Spleen (tissue), 7 donors: ENCODE results near the gene ZNF609.

Experiments used
- POLR2A ChIP-seq, 3 donors: fragments of 450-650 bp; IDR thresholded peaks; one replicate each; pipeline ENCODE4 v1.5.1; 2017; ENCODE audit warnings: antibody characterized with exemption in 3 of 3, mild to moderate bottlenecking in 1 of 3
- TF ChIP-seq, protein P1 (sequence below), 11 experiments: fragments of 200-600 bp in 7 of 11; fragments of 450-650 bp in 4 of 11; sonication (generic) in 4 of 11; IDR thresholded peaks in 8 of 11; conservative IDR thresholded peaks in 3 of 11; 1 replicate in 7 of 11; 2 replicates in 4 of 11; pipeline versions ENCODE4 v1.4.0 to v1.8.0; 2016 to 2021; ENCODE audit warnings: antibody characterized with exemption in 11 of 11, inconsistent platforms in 4 of 11, mild to moderate bottlenecking in 1 of 11
- donor health status: DM: no; HTN: no; CAD: no; lungs with moderate emphysema.
- donor health status: DM: no; HTN: no; CAD: no.
- donor health status: DM: no; HTN: no; CAD: no.

DNA sequence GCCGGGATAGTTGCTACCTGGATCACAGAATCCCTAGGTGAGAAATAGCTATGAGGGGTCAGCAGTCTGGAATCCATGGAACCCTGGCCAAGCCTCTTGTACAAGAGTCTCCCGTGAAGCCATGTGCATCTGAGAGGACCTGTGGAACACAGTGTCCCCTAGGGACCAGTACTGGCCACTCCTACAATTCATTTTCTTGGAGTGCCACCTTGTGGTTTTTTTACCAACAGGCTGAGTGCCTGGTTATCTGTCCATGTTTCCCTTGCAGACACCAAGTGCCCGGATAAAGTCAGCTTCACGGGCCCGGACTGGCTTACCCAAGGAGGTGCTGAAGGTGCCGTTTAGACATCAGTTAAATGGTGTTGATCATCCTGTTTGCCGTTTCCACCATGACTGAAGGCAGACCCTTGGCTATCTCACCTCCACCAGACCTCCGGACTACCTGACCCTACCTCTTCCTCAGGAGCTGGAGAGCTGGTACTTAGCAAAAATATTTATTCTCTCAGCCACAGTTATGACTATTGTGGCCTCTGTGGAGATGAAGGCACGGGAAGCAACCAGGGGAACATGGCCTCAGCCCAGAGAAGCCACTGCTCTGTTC lies 221.1 kb downstream of the ZNF609 start:
- TF ChIP-seq, protein P1, sequence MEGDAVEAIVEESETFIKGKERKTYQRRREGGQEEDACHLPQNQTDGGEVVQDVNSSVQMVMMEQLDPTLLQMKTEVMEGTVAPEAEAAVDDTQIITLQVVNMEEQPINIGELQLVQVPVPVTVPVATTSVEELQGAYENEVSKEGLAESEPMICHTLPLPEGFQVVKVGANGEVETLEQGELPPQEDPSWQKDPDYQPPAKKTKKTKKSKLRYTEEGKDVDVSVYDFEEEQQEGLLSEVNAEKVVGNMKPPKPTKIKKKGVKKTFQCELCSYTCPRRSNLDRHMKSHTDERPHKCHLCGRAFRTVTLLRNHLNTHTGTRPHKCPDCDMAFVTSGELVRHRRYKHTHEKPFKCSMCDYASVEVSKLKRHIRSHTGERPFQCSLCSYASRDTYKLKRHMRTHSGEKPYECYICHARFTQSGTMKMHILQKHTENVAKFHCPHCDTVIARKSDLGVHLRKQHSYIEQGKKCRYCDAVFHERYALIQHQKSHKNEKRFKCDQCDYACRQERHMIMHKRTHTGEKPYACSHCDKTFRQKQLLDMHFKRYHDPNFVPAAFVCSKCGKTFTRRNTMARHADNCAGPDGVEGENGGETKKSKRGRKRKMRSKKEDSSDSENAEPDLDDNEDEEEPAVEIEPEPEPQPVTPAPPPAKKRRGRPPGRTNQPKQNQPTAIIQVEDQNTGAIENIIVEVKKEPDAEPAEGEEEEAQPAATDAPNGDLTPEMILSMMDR (IDR thresholded peaks at IDR 0.05 in 8 of 11, conservative IDR thresholded peaks at IDR 0.05 in 3 of 11) = peak in 10 of 11 experiments; percentile 20 to 77 (median 59)
- no peak for TF ChIP-seq POLR2A (IDR thresholded peaks at IDR 0.05)
